SJCRH30 (cell line): ENCODE measurements around the gene CAMK2A. TPM values are rescaled to one million over a fixed set of nuclear protein-coding genes. Genes with fewer than 3 reads are reported as not detected.

Source experiments
- DNase-seq, 2 experiments: peaks; one replicate each; pipeline ENCODE4 v3.0.0-alpha.2; 2015 to 2020
- H3K27ac ChIP-seq: fragments of 250-450 bp; sonication (Bioruptor Pico); 2 replicates; pipeline ENCODE4 v1.5.1; 2020; ENCODE audit warnings: mild to moderate bottlenecking, moderate library complexity
- H3K27me3 ChIP-seq: fragments of 250-450 bp; sonication (Bioruptor Pico); 2 replicates; pipeline ENCODE4 v1.5.1; 2020; ENCODE audit warnings: mild to moderate bottlenecking, moderate library complexity
- H3K36me3 ChIP-seq: fragments of 250-450 bp; sonication (Bioruptor Pico); 2 replicates; pipeline ENCODE4 v1.5.1; 2020; ENCODE audit warnings: mild to moderate bottlenecking, moderate library complexity
- H3K4me1 ChIP-seq: fragments of 250-450 bp; sonication (Bioruptor Pico); 2 replicates; pipeline ENCODE4 v1.5.1; 2020; ENCODE audit warnings: mild to moderate bottlenecking, moderate library complexity
- H3K4me3 ChIP-seq: fragments of 250-450 bp; sonication (Bioruptor Pico); 2 replicates; pipeline ENCODE4 v1.5.1; 2020; ENCODE audit warnings: mild to moderate bottlenecking, moderate library complexity
- H3K9me3 ChIP-seq: fragments of 250-450 bp; sonication (Bioruptor Pico); replicated peaks from 2 replicates; pipeline ENCODE4 v1.5.1; 2020; ENCODE audit warnings: mild to moderate bottlenecking, moderate library complexity
- total RNA-seq: library from RNA; depleted of rRNA; stranded (reverse); fragments of >200 nt; shearing (Covaris generic); gene quantifications from 2 replicates; pipeline ENCODE4 v1.2.3, GENCODE V29; 2014

CAMK2A gene
- total RNA-seq, 1 experiment from 2014 or later = 0.42 TPM

DNA sequence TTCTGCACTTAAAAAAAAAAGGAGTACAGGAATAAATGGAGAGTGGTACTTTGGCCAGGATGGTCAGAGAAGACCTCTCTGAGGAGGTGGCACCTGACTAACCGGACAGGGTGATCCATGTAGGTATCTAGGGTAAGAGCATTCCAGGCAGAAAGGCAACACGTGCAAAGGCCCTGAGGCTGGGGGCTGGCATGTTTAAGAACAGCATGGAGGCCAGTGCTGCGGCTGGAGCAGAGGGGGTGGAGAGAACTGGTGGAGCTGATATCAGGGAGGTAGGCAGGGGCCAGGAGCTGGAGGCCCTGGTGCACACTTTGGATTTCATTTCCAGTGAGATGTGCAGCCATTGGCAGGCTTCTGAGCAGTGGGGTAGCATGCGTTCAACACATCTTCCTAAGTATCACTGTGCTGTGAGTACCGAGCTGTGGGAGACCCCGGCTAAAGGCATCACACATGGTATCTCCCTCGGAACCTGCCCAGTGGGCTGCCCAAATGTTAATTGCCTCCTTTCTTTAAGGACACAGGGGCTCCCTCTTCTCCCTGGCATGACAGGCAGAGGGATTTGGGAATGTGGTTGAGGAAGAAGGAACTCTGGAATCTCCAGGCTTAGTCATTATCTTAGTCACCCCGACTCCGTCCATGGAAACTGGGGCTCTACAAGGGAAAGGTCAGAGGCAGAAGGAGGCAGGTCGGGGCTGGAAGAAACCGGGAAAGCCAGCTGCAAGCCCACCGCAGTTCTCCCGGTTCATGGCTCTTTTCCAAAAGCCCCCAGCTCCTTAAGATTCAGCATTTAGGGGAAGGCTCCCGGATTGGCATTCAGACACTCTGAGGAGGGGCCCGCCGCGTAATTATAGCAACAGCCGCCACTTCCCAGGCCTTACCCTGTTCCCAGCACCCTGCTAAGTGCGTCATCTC, 81.1 kb downstream of the CAMK2A start:
- H3K36me3 ChIP-seq = no peaks in the 10 kb centered on the region
- H3K4me1 ChIP-seq = peaks cover 3% of the 10 kb centered on the region; the same call in 1 of the 2 replicates
- H3K27me3 ChIP-seq = peaks cover 45% of the 10 kb centered on the region
- H3K9me3 ChIP-seq = no peaks in the 10 kb centered on the region
- DNase-seq = peak in 1 of 2 experiments; percentile 21
- no peak overlapping the region for H3K27ac ChIP-seq
- no peak overlapping the region for H3K4me3 ChIP-seq

DNA sequence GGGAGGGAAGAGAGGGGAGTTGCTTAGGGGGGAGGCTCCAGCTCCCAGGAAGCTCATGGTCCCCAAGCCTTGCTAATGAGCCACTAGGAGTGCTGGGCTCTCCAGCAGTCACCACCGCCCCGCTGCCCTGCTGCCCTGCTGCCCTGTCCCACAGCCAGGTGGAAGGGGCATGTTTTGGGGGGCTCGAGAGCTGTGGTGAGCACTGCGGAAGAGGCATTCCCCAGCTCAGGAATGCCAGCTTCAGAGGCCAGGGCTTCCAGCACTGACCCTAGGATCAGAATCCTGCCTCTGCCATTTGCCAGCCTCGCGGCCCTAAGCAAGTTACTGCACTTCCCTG, 82.8 kb downstream of the CAMK2A start:
- peaks cover 3% of the 10 kb centered on the region; the same call in 1 of the 2 replicates for H3K4me1 ChIP-seq
- no peaks in the 10 kb centered on the region for H3K36me3 ChIP-seq
- no peaks in the 10 kb centered on the region for H3K9me3 ChIP-seq
- H3K27ac ChIP-seq = no peak overlapping the region
- no peak overlapping the region for H3K4me3 ChIP-seq
- peaks cover 36% of the 10 kb centered on the region for H3K27me3 ChIP-seq
- DNase-seq = no peak

DNA sequence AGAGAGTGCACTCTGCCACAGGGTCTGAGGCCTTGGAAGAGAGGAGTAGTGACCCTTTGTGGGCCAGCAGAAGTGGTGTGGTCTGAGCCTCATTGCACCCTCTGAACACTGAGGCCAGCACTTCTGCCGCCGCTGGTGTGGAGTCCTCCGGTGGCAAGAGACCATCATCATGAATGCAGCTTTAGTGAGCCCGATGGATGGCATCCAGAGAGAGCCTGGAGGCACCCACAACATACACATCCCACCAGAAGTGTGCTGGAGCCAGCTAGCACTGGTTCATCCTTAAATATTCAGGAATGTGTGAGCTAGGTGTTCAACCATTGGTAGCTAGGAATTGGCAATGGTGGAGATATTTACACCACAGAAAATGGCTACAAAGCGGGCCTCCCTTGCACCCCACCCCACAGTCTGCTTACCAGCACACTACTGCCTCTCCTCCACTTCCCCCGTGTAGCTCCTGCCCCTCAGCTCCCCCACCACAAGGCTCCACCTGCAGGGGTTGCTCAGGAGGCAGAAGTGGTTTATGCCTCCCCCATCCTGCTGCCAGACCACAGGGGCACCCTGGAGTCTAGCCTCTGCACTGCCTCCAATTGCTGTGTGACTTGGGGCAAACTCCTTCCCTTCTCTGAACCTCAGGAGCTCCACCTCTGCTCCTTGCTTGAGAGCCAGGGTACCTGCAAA, 83.3 kb downstream of the CAMK2A start:
- H3K36me3 ChIP-seq = no peaks in the 10 kb centered on the region
- no peak for DNase-seq
- peaks cover 3% of the 10 kb centered on the region; the same call in 1 of the 2 replicates for H3K4me1 ChIP-seq
- H3K27me3 ChIP-seq = peaks cover 31% of the 10 kb centered on the region
- H3K9me3 ChIP-seq = no peaks in the 10 kb centered on the region
- no peak overlapping the region for H3K27ac ChIP-seq
- H3K4me3 ChIP-seq = no peak overlapping the region

DNA sequence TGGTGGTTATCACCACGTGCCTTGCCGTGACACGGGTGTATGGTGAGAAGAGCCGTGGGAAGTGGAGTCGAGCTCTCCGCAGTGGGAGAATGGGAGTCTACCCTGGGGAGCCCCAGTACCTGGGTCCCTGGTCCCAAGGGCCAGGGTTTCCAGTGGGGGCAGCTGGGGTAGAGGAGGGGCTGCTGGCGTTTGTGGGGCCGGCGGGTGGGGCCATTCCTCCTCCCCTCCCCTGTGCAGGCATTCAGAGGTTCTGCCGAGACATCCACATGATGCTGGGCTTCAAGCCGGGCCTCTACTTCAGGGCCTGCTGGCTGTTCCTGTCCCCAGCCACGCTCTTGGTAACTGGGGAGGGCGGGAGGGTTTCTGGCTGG, 85.0 kb downstream of the CAMK2A start:
- no peak overlapping the region for H3K4me3 ChIP-seq
- DNase-seq = no peak
- H3K4me1 ChIP-seq = peaks cover 3% of the 10 kb centered on the region; the same call in 1 of the 2 replicates
- peaks cover 33% of the 10 kb centered on the region for H3K27me3 ChIP-seq
- H3K27ac ChIP-seq = no peak overlapping the region
- H3K9me3 ChIP-seq = no peaks in the 10 kb centered on the region
- H3K36me3 ChIP-seq = no peaks in the 10 kb centered on the region

DNA sequence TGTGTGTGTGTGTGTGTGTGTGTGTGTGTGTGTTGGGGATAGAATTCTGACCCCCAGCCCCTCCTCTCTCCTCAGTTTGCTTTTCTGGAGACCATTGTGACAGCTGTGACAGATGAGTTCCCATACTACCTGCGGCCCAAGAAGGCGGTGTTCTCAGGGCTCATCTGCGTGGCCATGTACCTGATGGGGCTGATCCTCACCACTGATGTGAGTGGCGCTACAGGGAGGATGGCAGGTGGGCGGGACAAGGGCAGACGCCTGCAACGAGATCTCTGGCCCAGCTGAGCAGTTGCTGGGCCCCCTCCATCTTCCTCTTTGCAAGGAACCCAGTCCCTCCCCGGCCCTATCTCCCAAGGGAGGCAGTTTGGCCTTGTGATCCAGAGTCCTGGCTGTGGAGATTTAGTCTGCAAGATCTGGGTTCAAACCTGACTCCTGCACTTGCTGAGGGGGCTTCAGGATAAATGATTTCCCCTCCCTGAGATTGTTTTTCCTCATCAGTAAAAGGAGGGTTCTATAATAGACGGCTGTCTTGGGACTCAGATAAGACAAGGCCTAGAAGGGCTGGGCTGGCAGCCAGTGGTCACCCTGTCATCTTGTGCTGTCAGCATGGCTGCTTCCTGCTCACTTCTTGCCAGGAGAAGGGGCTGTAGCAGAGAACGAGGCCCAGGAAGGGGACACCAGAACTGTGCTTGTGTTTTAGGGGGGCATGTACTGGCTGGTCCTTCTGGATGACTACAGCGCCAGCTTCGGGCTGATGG, 85.6 kb downstream of the CAMK2A start:
- peaks cover 35% of the 10 kb centered on the region for H3K27me3 ChIP-seq
- H3K4me1 ChIP-seq = peaks cover 3% of the 10 kb centered on the region; the same call in 1 of the 2 replicates
- DNase-seq = no peak
- no peak overlapping the region for H3K27ac ChIP-seq
- H3K36me3 ChIP-seq = no peaks in the 10 kb centered on the region
- H3K9me3 ChIP-seq = no peaks in the 10 kb centered on the region
- no peak overlapping the region for H3K4me3 ChIP-seq

DNA sequence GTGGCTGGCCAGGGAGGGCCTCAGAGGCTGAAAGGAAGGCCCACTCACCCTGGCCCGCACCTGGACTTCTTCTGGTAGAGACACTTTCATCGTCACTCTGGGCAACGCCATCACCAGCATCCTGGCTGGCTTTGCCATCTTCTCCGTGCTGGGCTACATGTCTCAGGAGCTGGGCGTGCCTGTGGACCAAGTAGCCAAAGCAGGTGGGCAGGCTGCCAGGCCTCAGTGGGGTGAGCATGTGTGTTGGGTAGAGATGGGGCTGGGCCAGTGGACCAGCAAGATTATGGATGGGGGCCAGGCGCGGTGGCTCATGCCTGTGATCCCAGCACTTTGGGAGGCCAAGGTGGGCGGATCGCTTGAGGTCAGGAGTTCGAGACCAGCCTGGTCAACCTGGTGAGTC, 87.1 kb downstream of the CAMK2A start:
- no peak for DNase-seq
- no peak overlapping the region for H3K27ac ChIP-seq
- peaks cover 22% of the 10 kb centered on the region for H3K27me3 ChIP-seq
- H3K4me1 ChIP-seq = no peaks in the 10 kb centered on the region
- H3K4me3 ChIP-seq = no peak overlapping the region
- no peaks in the 10 kb centered on the region for H3K9me3 ChIP-seq
- H3K36me3 ChIP-seq = no peaks in the 10 kb centered on the region

DNA sequence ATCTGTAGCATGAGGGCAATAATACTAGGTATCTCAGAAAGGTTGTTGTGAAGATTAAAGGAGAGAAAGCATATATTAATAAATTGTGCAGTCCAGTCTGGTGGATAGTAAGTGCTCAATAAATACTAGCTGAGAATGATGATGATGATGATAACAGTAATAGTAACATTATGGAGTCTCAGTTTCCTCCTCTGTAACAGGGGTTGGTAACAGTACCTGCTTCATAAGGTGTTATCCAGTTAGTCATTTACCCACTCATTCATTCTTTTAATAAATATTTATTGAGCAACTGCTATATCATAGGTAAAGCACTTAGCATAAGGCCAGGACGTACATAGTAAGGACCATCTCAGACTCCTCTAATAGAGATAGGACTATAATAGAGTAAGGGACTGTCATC, 92.1 kb downstream of the CAMK2A start:
- Histone ChIP-seq H3K4me3 (no peak overlapping the region), H3K36me3 (no peaks in the 10 kb centered on the region), H3K9me3 (no peaks in the 10 kb centered on the region), H3K27me3 (peaks cover 19% of the 10 kb centered on the region), H3K27ac (no peak overlapping the region), H3K4me1 (peaks cover 4% of the 10 kb centered on the region; the same call in 1 of the 2 replicates)
- no peak for DNase-seq

DNA sequence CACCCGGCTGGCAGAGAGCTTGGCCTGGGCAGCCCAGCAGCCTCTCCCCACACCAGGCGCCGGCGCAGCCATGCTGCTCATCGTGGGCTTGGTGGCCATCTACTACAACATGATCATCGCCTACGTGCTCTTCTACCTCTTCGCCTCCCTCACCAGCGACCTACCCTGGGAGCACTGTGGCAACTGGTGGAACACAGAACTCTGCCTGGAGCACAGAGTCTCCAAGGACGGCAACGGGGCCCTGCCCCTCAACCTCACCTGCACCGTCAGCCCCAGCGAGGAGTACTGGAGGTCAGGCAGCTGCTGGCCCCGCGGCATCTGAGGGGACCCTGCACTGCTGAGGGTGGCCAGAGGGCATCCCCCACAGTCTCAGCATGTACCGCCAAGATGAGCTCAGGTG, 92.6 kb downstream of the CAMK2A start:
- Histone ChIP-seq H3K4me3 (no peak overlapping the region), H3K9me3 (no peaks in the 10 kb centered on the region), H3K4me1 (peaks cover 4% of the 10 kb centered on the region; the same call in 1 of the 2 replicates), H3K36me3 (no peaks in the 10 kb centered on the region), H3K27me3 (peaks cover 19% of the 10 kb centered on the region), H3K27ac (no peak overlapping the region)
- DNase-seq = no peak

DNA sequence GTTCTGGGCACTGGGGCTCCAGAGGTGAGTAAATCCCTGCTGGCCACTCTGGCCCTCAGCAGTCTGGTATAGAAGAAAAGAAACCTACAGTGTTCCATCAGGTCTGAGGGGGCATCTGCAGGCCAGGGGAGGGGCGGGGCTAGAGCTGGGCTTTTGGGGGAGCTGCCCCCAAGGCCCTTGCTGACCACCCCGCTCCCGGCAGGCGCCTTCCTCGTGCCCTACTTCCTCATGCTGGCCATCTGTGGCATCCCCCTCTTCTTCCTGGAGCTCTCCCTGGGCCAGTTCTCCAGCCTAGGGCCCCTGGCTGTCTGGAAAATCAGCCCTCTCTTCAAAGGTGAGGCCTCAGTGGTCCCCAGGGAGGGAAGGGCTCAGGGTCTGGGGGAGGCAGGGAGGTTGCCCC, 93.1 kb downstream of the CAMK2A start:
- Histone ChIP-seq H3K27me3 (peaks cover 19% of the 10 kb centered on the region), H3K4me3 (no peak overlapping the region), H3K9me3 (no peaks in the 10 kb centered on the region), H3K36me3 (no peaks in the 10 kb centered on the region), H3K4me1 (peaks cover 4% of the 10 kb centered on the region; the same call in 1 of the 2 replicates), H3K27ac (no peak overlapping the region)
- DNase-seq = no peak

DNA sequence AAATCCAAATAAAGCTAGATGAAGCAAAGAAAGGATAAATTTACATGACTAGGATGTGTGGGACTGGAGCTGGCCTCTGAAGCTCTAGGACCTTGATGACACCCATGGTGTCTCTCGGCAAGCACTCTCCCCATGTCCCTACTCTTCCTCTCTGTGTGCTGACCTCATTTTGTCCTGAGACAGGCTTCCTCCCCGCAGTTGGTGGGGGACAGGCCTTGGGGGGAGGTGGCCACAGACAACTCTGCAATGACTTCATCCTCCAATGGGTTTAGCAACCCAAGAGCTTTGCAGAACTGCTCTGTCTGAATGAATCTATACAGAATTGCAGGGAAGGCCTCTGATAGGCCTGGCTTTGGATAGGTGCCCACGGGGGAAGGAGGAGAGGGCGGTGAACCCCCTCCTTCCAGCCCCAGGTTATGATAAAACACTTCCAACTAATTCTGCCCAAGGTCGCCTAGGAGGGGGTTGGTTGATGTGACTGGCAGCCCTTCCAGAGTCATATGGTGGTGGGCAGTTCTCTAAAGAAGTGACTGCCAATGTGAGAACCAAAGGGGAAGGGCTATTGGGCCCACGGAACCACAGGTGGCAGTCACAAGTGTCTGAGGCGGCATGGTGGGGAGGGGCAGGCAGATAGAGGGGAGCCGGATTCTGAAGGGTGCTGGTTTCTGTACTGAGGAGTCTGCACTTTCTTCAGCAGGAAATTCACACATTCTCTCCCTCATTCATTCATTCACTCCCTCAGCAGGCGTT, 93.7 kb downstream of the CAMK2A start:
- peaks cover 21% of the 10 kb centered on the region for H3K27me3 ChIP-seq
- no peak for DNase-seq
- no peaks in the 10 kb centered on the region for H3K9me3 ChIP-seq
- no peak overlapping the region for H3K4me3 ChIP-seq
- no peak overlapping the region for H3K27ac ChIP-seq
- H3K4me1 ChIP-seq = peaks cover 4% of the 10 kb centered on the region; the same call in 1 of the 2 replicates
- no peaks in the 10 kb centered on the region for H3K36me3 ChIP-seq

DNA sequence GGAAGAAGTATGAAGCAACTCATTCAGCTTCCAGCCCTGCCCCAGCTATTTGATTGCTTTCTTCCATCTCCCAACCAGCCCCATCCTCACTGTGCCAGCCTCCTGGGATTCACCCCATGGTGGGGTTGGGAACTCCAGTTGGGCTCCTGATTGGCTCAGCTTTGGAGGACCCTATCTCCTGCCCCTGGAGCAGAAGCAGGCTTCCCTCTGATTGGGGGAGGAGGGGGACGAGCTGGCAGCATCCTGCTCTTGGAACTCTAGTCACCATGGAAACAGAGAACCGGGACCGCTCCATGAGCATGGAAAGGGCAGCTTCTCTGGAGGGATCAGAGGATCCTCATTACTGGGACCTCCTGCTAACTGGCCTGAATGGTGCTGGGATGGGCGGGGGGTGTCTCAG, 97.1 kb downstream of the CAMK2A start:
- H3K36me3 ChIP-seq = no peaks in the 10 kb centered on the region
- no peaks in the 10 kb centered on the region for H3K9me3 ChIP-seq

DNA sequence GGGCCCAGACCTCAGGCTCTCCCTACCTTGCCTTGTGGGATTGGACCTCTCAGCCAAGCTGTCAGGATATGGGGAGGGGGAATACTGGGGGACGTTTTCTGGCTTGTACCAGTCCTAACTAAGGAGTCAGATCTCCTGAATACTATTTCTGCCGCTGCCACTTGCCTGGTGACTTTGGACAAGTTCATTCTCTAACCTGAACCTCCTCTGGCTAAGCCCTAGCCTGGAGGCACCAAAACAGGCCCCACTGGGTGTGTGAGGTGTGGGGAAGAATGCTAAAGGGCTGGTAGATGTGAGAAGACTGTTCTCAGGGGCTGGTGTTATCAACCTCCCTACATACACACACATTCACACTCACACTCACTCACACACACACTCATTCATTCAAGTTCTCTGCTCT, 98.6 kb downstream of the CAMK2A start:
- H3K4me1 ChIP-seq = peaks cover 4% of the 10 kb centered on the region; the same call in 1 of the 2 replicates
- 0 out of 2 replicates have a peak, but pooled peaks cover 8% of the 10 kb centered on the region for H3K27me3 ChIP-seq

More for the DNA sequence above, 97.1 kb downstream of the CAMK2A start:
- Histone ChIP-seq H3K27ac (no peak overlapping the region), H3K4me1 (peaks cover 4% of the 10 kb centered on the region; the same call in 1 of the 2 replicates), H3K4me3 (no peak overlapping the region), H3K27me3 (peaks cover 11% of the 10 kb centered on the region; the same call in 1 of the 2 replicates)
- DNase-seq = no peak

DNA sequence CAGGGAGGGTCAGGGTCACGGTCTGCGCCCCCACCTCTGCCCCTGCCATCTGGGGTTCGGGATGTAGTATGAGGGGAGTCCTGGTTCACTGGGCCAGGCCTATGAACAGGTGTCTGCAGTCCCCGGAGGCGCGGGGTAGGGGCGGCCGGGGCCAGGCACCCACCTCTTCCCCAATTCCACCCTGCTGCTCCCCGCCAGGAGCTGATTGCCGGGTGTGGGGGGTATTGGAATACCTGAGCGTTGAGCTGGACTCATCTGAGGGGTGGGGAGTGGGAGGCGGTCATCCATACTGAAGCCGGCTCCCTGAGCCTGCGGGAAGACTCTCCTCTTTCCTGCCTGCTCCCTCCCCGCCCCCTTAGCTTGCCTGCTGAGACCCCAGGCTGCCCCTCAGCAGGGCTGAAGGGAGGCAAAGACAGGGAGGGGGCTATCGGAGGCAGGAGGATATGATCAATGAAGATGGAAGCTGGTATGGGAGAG, 99.0 kb downstream of the CAMK2A start:
- H3K36me3 ChIP-seq = no peaks in the 10 kb centered on the region
- H3K27ac ChIP-seq = no peak overlapping the region
- H3K27me3 ChIP-seq = 0 out of 2 replicates have a peak, but pooled peaks cover 8% of the 10 kb centered on the region
- no peak overlapping the region for H3K4me3 ChIP-seq
- DNase-seq = no peak
- no peaks in the 10 kb centered on the region for H3K9me3 ChIP-seq
- peaks cover 4% of the 10 kb centered on the region; the same call in 1 of the 2 replicates for H3K4me1 ChIP-seq

More for the DNA sequence above, 98.6 kb downstream of the CAMK2A start:
- Histone ChIP-seq H3K27ac (no peak overlapping the region), H3K36me3 (no peaks in the 10 kb centered on the region), H3K4me3 (no peak overlapping the region), H3K9me3 (no peaks in the 10 kb centered on the region)
- no peak for DNase-seq
